ENCODE data around the gene CCNA1.

Gene CCNA1

GRCh38 chr13:36413161-36413560 lies 19.1 kb upstream of the CCNA1 start:
- Histone ChIP-seq H3K9ac (no peak overlapping the region), H3K27me3 (ENCODE audit: control insufficient read depth, insufficient read depth, low read length) (no peaks in the 10 kb centered on the region), H3K4me1 (no peaks in the 10 kb centered on the region), H3K4me2 (ENCODE audit: low read length) (no peak overlapping the region), H3K9me3 (ENCODE audit: control insufficient read depth, low read length) (no peaks in the 10 kb centered on the region), H3K79me2 (no peaks in the 10 kb centered on the region), H3K27ac (no peak overlapping the region), H3K4me3 (ENCODE audit: low read depth, low read length) (no peak overlapping the region), H3K36me3 (ENCODE audit: control insufficient read depth, insufficient read depth, low read length) (no peaks in the 10 kb centered on the region), H2AFZ (no peak overlapping the region)
- no peak for TF ChIP-seq CTCF (IDR thresholded peaks at IDR 0.05)

GRCh38 chr13:36414461-36414860 lies 17.8 kb upstream of the CCNA1 start:
- Histone ChIP-seq H3K4me3 (ENCODE audit: low read depth, low read length) (no peak overlapping the region), H3K79me2 (no peaks in the 10 kb centered on the region)

GRCh38 chr13:36417331-36417730 lies 15.0 kb upstream of the CCNA1 start:
- Histone ChIP-seq H2AFZ (no peak overlapping the region), H3K36me3 (ENCODE audit: control insufficient read depth, insufficient read depth, low read length) (no peaks in the 10 kb centered on the region), H3K4me3 (ENCODE audit: low read depth, low read length) (no peak overlapping the region), H3K4me2 (ENCODE audit: low read length) (no peak overlapping the region), H3K9me3 (ENCODE audit: control insufficient read depth, low read length) (no peaks in the 10 kb centered on the region), H3K9ac (no peak overlapping the region), H3K4me1 (peaks cover 7% of the 10 kb centered on the region), H3K27ac (no peak overlapping the region), H3K79me2 (no peaks in the 10 kb centered on the region), H3K27me3 (ENCODE audit: control insufficient read depth, insufficient read depth, low read length) (no peaks in the 10 kb centered on the region)
- TF ChIP-seq CTCF (IDR thresholded peaks at IDR 0.05): no peak

More at GRCh38 chr13:36414461-36414860, 17.8 kb upstream of the CCNA1 start:
- H2AFZ ChIP-seq: no peak overlapping the region
- H3K27me3 ChIP-seq (ENCODE audit: control insufficient read depth, insufficient read depth, low read length): no peaks in the 10 kb centered on the region
- no peak overlapping the region for H3K9ac ChIP-seq
- no peak for TF ChIP-seq CTCF (IDR thresholded peaks at IDR 0.05)
- H3K27ac ChIP-seq: no peak overlapping the region
- no peaks in the 10 kb centered on the region for H3K4me1 ChIP-seq
- H3K36me3 ChIP-seq (ENCODE audit: control insufficient read depth, insufficient read depth, low read length): no peaks in the 10 kb centered on the region
- H3K9me3 ChIP-seq (ENCODE audit: control insufficient read depth, low read length): no peaks in the 10 kb centered on the region
- H3K4me2 ChIP-seq (ENCODE audit: low read length): no peak overlapping the region

GRCh38 chr13:36418022-36418805 lies 14.1 kb upstream of the CCNA1 start:
- H3K4me3 ChIP-seq (ENCODE audit: low read depth, low read length): peak overlapping the region; percentile 13
- no peaks in the 10 kb centered on the region for H3K36me3 ChIP-seq (ENCODE audit: control insufficient read depth, insufficient read depth, low read length)
- H3K27me3 ChIP-seq (ENCODE audit: control insufficient read depth, insufficient read depth, low read length): no peaks in the 10 kb centered on the region
- peaks cover 7% of the 10 kb centered on the region for H3K4me1 ChIP-seq
- TF ChIP-seq CTCF (IDR thresholded peaks at IDR 0.05): no peak
- no peak overlapping the region for H3K27ac ChIP-seq
- H3K9me3 ChIP-seq (ENCODE audit: control insufficient read depth, low read length): no peaks in the 10 kb centered on the region
- H2AFZ ChIP-seq: no peak overlapping the region
- no peak overlapping the region for H3K9ac ChIP-seq
- H3K4me2 ChIP-seq (ENCODE audit: low read length): peak overlapping the region; percentile 27
- H3K79me2 ChIP-seq: no peaks in the 10 kb centered on the region

GRCh38 chr13:36420437-36420891 lies 11.8 kb upstream of the CCNA1 start:
- Histone ChIP-seq H3K36me3 (ENCODE audit: control insufficient read depth, insufficient read depth, low read length) (no peaks in the 10 kb centered on the region), H3K4me3 (ENCODE audit: low read depth, low read length) (no peak overlapping the region), H3K4me1 (peaks cover 7% of the 10 kb centered on the region), H3K9ac (no peak overlapping the region), H3K9me3 (ENCODE audit: control insufficient read depth, low read length) (no peaks in the 10 kb centered on the region), H3K4me2 (ENCODE audit: low read length) (no peak overlapping the region), H3K79me2 (no peaks in the 10 kb centered on the region), H3K27ac (no peak overlapping the region), H2AFZ (peak overlapping the region; percentile 64), H3K27me3 (ENCODE audit: control insufficient read depth, insufficient read depth, low read length) (no peaks in the 10 kb centered on the region)
- peak; percentile 84 for TF ChIP-seq CTCF (IDR thresholded peaks at IDR 0.05)
